22Rv1 (cell line): ENCODE results near the gene SMG7.

Source experiments
- H3K27ac ChIP-seq: fragments of 450-650 bp; 2 replicates; pipeline ENCODE4 v1.5.1; 2017
- CTCF ChIP-seq: fragments of 450-650 bp; IDR thresholded peaks from 2 replicates; pipeline ENCODE4 v1.5.1; 2017; ENCODE audit warnings: mild to moderate bottlenecking
- ZFX ChIP-seq: fragments of 450-650 bp; IDR thresholded peaks from 2 replicates; pipeline ENCODE4 v1.6.1; 2017; ENCODE audit warnings: antibody characterized with exemption, borderline replicate concordance

SMG7 gene

GRCh38 chr1:183588827-183589226, 116.5 kb downstream of the SMG7 start:
- TF ChIP-seq ZFX (no peak), CTCF (no peak)
- no peak overlapping the region for H3K27ac ChIP-seq

DNA sequence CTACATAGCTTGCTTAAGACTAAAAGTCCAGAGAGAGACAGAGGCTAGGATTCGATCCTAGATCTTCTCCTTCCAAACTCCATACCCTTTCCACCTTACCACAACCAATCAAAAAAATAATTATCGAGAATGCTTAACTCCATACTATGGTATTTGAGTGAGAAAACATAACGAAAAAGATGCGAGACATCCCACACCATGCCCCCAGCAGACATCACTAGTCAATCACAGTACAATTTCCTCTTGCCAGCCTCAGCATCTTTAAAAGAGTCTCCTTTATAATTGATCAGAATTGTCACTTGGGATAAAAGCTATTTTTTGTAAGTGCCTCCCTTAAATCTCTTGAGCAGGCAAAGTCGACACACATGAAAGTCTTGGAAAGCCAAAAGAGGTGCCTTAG, 117.1 kb downstream of the SMG7 start:
- TF ChIP-seq CTCF (no peak), ZFX (no peak)
- H3K27ac ChIP-seq, result no peak overlapping the region

- TF ChIP-seq ZFX (no peak), CTCF (no peak)
- no peak overlapping the region for H3K27ac ChIP-seq
Measured at GRCh38 chr1:183589874-183590243, 117.6 kb downstream of the SMG7 start.

- no peak for TF ChIP-seq CTCF
- TF ChIP-seq ZFX, result no peak
- no peak within 1 kb of the TSS for H3K27ac ChIP-seq
Measured at GRCh38 chr1:183590244-183591191, 118.2 kb downstream of the SMG7 start, which contains the start of gene NCF2. Gene NCF2 (minus strand): TSS chr1:183590459. CDS start chr1:183590329, 130 bp downstream.

DNA sequence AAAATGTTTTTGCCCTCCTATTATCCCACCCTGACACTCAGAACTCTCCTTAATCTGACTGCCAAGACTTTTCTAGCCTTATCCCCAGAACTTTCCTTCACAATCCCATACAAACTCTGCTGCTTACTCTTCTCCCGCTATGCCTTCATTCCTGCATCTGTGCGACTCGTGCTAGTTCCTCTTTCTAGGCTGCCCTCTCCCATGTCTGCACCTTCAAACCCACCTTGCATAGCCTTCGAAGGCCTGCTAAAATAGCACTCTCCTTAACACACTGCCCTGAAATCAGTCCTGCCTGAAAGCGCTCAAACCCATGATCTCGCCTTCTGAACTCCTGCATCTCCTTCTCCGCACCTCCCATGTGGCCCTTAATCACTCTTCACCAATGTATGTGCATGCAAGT, 120.4 kb downstream of the SMG7 start:
- no peak overlapping the region for H3K27ac ChIP-seq

GRCh38 chr1:183593356-183593755, 121.1 kb downstream of the SMG7 start:
- H3K27ac ChIP-seq, result no peak overlapping the region

More for the DNA sequence above, 120.4 kb downstream of the SMG7 start:
- no peak for TF ChIP-seq CTCF

More at GRCh38 chr1:183593356-183593755, 121.1 kb downstream of the SMG7 start:
- no peak for TF ChIP-seq ZFX
- no peak for TF ChIP-seq CTCF
